Uterus (tissue), 4 donors: ENCODE data around the gene YPEL2. TPM values are rescaled to one million over a fixed set of nuclear protein-coding genes. Genes with fewer than 3 reads are reported as not detected.

Experiments
- DNase-seq, 2 donors: peaks; one replicate each; pipeline ENCODE4 v3.0.0-alpha.2; 2019 to 2020
- H3K27ac ChIP-seq, 2 donors: fragments of 200-600 bp; sonication (generic); 1 replicate in 1 of 2; 2 replicates in 1 of 2; pipeline ENCODE4 v1.5.1; 2016 to 2018
- H3K27me3 ChIP-seq, 2 donors: fragments of 200-600 bp; sonication (generic); one replicate each; pipeline ENCODE4 v1.5.1; 2018 to 2019; ENCODE audit warnings: control low read depth in 1 of 2
- H3K36me3 ChIP-seq, 2 donors: fragments of 200-600 bp; sonication (generic); one replicate each; pipeline ENCODE4 v1.5.1; 2019; ENCODE audit warnings: control low read depth in 1 of 2
- H3K4me1 ChIP-seq, 2 donors: fragments of 200-600 bp; sonication (generic); one replicate each; pipeline ENCODE4 v1.5.1; 2018 to 2019; ENCODE audit warnings: control low read depth in 1 of 2
- H3K4me3 ChIP-seq, 2 donors: fragments of 200-600 bp; sonication (generic); 1 replicate in 1 of 2; 2 replicates in 1 of 2; pipeline ENCODE4 v1.5.1; 2018 to 2019; ENCODE audit warnings: mild to moderate bottlenecking in 1 of 2
- H3K9me3 ChIP-seq, 2 donors: fragments of 200-600 bp; sonication (generic); one replicate each; pipeline ENCODE4 v1.5.1; 2019; ENCODE audit warnings: control low read depth in 1 of 2
- POLR2A ChIP-seq, 2 donors: fragments of 450-650 bp; IDR thresholded peaks; one replicate each; pipeline ENCODE4 v1.6.1; 2016; ENCODE audit warnings: antibody characterized with exemption in 2 of 2, mild to moderate bottlenecking in 1 of 2, moderate library complexity in 1 of 2
- intact Hi-C: fragments of 100-400 bp; cut with DNase I; formaldehyde crosslinking; loops from one replicate; pipeline ENCODE4 v1.15.1; 2023; ENCODE audit warnings: low total_unique reads
- total RNA-seq, 4 donors: library from RNA; depleted of rRNA in 3 of 4; stranded (reverse); fragments of >200 nt in 3 of 4; gene quantifications; one replicate each; pipeline versions ENCODE4 v1.1.0 to v1.2.4, GENCODE V29; 2014 to 2023
- TF ChIP-seq, protein P1 (sequence below), 4 experiments: fragments of 200-600 bp in 2 of 4; fragments of 450-650 bp in 2 of 4; sonication (generic) in 2 of 4; IDR thresholded peaks; one replicate each; pipeline ENCODE4 v1.5.1; 2016 to 2019; ENCODE audit warnings: antibody characterized with exemption in 4 of 4, mild to moderate bottlenecking in 2 of 4, moderate library complexity in 1 of 4
- donor health status: DM: yes; HTN: yes; CAD: no.

Gene YPEL2
- total RNA-seq, 4 donors from 2014 or later, result 21.2 to 91.7 (median 25.0) TPM

DNA sequence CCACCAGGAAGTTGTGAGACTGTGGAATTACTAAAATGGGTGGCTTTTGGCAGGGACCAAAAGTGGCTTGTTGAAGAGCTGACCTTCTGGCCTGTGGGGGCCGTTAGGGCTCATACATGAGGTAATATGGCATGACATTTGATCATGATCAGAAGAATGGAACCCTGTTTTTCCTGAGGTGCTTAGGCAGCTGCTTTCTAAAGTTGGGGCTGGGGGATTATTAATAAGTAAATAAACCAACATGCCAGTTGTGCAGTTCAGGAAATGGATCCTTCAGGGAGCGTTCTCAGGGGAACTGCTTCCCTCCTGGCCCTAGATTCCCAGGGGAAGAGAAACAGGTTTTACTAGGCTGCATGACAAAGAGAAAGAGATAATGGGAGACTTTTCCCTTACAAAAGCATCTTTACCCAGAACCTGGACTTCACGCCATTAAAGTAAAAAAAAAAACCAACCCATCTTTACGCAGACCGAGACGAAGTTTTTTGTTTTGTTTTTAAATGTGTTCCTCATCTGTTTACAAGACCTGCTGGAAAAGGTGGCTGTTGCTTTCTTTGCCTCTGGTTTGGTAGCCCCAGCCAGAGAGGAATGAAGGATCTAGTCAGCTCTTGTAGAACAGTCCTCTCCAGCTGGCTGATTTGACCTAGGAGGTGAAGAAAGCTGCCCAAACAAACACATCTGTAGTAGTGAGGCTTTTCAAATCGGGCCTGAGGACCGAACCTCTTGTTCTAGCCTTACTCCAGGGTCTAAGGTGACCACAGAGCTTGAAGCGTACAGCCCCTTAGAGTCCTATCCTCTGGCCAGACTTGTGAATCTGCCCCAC is 22.7 kb downstream of the YPEL2 start:
- TF ChIP-seq, protein P1, sequence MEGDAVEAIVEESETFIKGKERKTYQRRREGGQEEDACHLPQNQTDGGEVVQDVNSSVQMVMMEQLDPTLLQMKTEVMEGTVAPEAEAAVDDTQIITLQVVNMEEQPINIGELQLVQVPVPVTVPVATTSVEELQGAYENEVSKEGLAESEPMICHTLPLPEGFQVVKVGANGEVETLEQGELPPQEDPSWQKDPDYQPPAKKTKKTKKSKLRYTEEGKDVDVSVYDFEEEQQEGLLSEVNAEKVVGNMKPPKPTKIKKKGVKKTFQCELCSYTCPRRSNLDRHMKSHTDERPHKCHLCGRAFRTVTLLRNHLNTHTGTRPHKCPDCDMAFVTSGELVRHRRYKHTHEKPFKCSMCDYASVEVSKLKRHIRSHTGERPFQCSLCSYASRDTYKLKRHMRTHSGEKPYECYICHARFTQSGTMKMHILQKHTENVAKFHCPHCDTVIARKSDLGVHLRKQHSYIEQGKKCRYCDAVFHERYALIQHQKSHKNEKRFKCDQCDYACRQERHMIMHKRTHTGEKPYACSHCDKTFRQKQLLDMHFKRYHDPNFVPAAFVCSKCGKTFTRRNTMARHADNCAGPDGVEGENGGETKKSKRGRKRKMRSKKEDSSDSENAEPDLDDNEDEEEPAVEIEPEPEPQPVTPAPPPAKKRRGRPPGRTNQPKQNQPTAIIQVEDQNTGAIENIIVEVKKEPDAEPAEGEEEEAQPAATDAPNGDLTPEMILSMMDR (IDR thresholded peaks at IDR 0.05), result no peak
- TF ChIP-seq POLR2A (IDR thresholded peaks at IDR 0.05), result no peak
- DNase-seq, result no peak
- Histone ChIP-seq H3K9me3 (no peaks in the 10 kb centered on the region), H3K4me1 (peaks cover 6 to 7% of the 10 kb centered on the region in 2 donors), H3K27me3 (no peaks in the 10 kb centered on the region), H3K27ac (no peak overlapping the region), H3K36me3 (no peaks in the 10 kb centered on the region), H3K4me3 (no peak overlapping the region)
- intact Hi-C loops, result no loop called here

DNA sequence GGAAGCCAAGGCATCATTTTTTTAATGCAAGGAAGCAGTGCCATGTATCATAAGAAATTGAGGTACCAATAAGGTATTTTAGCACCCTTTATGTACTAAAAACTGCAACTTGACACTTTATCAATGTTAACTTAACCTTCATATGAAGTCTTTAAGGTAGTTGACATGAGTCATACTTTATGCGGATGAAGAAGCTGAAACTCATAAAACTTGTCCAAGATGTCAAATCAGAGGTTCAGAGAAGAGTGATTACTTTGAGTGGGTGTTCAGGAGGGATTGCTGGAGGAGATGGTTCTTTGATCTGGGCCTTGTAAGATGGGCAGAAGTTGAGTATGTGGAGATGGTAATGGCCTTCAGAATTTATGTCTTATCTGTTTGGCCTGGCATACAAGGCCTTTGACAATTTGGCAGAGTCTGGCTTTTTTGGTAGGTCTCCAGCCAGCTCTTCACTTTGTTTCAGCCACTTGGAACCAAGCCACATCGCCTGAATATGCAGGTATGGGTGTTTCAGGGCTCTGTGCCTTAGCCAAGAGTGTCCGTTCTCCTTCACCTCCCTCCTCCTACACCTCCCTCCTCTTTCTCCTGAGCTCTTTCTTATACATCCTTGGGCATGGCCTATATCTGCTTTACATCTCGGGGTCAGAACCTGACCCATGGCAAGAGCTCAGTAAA is 23.7 kb downstream of the YPEL2 start:
- DNase-seq, result no peak
- Histone ChIP-seq H3K36me3 (no peaks in the 10 kb centered on the region), H3K4me3 (no peak overlapping the region), H3K27ac (peak overlapping the region; percentile 21 to 25), H3K4me1 (peaks cover 6 to 7% of the 10 kb centered on the region in 2 donors), H3K9me3 (no peaks in the 10 kb centered on the region), H3K27me3 (no peaks in the 10 kb centered on the region)
- intact Hi-C loops, result no loop called here
- TF ChIP-seq, protein P1 (IDR thresholded peaks at IDR 0.05), result no peak

DNA sequence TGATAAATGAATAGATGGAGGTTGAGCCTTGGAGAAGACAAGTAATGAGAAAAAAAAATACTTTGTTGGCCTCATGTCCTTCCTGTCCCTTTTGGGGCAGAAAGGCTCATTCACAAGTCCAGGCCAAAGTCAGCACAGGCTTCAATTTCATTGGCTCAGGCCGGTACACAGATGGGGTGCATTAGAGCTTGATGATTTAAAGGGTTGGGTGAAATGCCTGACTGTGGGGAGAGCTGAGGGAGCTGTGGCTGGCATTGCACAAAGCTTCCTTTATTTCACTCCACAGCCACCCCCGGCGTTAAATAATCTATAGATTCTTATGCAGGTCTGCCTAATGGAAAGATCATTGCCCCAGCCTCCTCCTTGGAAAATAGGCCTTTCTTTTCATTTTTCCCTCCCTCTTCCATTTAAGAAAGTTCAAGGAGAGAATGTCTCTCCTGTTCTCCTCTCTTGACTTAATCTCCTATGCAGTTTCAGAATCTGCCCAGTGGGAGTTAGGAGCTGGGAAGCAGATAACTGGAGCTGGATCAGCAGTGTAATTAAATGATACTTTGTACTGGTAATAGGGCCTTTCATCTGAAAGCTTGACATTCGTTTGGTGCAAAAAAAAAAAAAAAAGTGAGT is 24.4 kb downstream of the YPEL2 start:
- TF ChIP-seq, protein P1 (IDR thresholded peaks at IDR 0.05), result no peak
- TF ChIP-seq POLR2A (IDR thresholded peaks at IDR 0.05), result no peak
- peaks cover 6 to 7% of the 10 kb centered on the region in 2 donors for H3K4me1 ChIP-seq

DNA sequence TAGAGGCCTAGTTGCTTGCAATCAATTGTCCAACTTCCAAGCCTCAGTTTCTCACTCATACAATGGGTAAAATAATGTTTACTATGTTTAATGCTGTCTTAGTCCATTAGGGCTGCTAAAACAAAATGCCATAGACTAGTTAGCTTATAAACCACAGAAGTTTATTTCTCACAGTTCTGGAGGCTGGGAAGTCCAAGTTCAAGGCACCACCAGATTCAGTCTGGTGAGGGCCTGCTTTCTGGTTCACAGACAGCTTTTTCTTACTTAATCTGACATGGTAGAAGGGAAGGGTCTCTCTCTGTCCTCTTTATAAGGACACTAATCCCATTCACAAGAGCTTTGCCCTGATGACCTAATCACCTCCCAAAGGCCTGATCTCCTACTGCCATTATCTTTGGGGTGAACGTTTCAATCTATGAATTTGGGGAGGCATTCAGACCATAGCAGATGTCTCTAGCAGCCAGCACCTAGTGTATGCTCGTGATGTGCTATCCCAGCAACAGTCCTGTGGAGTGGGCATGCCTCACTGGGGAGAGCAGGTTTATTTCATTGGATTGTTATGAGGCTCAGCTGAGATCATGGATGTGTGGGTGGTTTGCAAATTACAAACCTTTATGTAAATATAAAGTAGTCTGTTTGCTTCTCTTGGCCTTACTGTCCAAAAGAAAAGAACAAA is 25.2 kb downstream of the YPEL2 start:
- no peak for TF ChIP-seq POLR2A (IDR thresholded peaks at IDR 0.05)
- TF ChIP-seq, protein P1 (IDR thresholded peaks at IDR 0.05), result no peak
- no peaks in the 10 kb centered on the region for H3K36me3 ChIP-seq
- H3K4me3 ChIP-seq, result no peak overlapping the region
- DNase-seq, result no peak
- peaks cover 7% of the 10 kb centered on the region in 2 donors for H3K4me1 ChIP-seq
- intact Hi-C loops, result no loop called here
- H3K9me3 ChIP-seq, result no peaks in the 10 kb centered on the region
- H3K27ac ChIP-seq, result peak overlapping the region in 1 of 2 donors; percentile 55
- no peaks in the 10 kb centered on the region for H3K27me3 ChIP-seq

More for the DNA sequence above, 24.4 kb downstream of the YPEL2 start:
- H3K9me3 ChIP-seq, result no peaks in the 10 kb centered on the region
- H3K27ac ChIP-seq, result peak overlapping the region; percentile 21 to 25
- H3K4me3 ChIP-seq, result no peak overlapping the region
- no peaks in the 10 kb centered on the region for H3K36me3 ChIP-seq
- no peaks in the 10 kb centered on the region for H3K27me3 ChIP-seq
- DNase-seq, result no peak
- intact Hi-C loops, result no loop called here
